Heart right ventricle (tissue), 16 donors: Measurements from ENCODE around the gene FANCC. TPM values are rescaled to one million over a fixed set of nuclear protein-coding genes. Genes with fewer than 3 reads are reported as not detected.

Experiments used
- ATAC-seq, 8 donors: fragments of 200-7000 bp; cut with Tn5 transposase; one replicate each; pipeline ENCODE4 v1.9.1; 2020; ENCODE audit warnings: mild to moderate bottlenecking in 8 of 8, moderate library complexity in 8 of 8, moderate number of reproducible peaks in 1 of 8
- DNase-seq, 2 donors: peaks; one replicate each; pipeline ENCODE4 v3.0.0-alpha.2; 2020
- H3K27ac ChIP-seq, 10 donors: fragments of 200-600 bp; sonication (generic) in 2 of 10; one replicate each; pipeline versions ENCODE4 v1.5.0 to v1.8.0; 2020 to 2022; ENCODE audit warnings: mild to moderate bottlenecking in 3 of 10
- H3K27me3 ChIP-seq, 7 donors: fragments of 200-600 bp; one replicate each; pipeline ENCODE4 v1.8.0; 2021 to 2022; ENCODE audit warnings: mild to moderate bottlenecking in 2 of 7
- H3K36me3 ChIP-seq, 9 donors: fragments of 200-600 bp; sonication (generic) in 1 of 9; one replicate each; pipeline versions ENCODE4 v1.5.0 to v1.8.0; 2020 to 2022; ENCODE audit warnings: mild to moderate bottlenecking in 2 of 9
- H3K4me1 ChIP-seq, 9 donors: fragments of 200-600 bp; sonication (generic) in 1 of 9; one replicate each; pipeline versions ENCODE4 v1.5.0 to v1.8.0; 2020 to 2022; ENCODE audit warnings: mild to moderate bottlenecking in 4 of 9
- H3K4me3 ChIP-seq, 10 donors: fragments of 200-600 bp; sonication (generic) in 2 of 10; one replicate each; pipeline versions ENCODE4 v1.5.0 to v1.8.0; 2020 to 2022; ENCODE audit warnings: mild to moderate bottlenecking in 7 of 10, moderate library complexity in 2 of 10
- H3K9me3 ChIP-seq, 11 donors: fragments of 200-600 bp in 10 of 11; sonication (generic) in 2 of 11; one replicate each; pipeline versions ENCODE4 v1.5.0 to v1.8.0; 2013 to 2022; ENCODE audit warnings: mild to moderate bottlenecking in 2 of 11, control low read depth in 1 of 11, moderate library complexity in 1 of 11
- CTCF ChIP-seq, 9 donors: fragments of 200-600 bp; sonication (generic) in 2 of 9; IDR thresholded peaks; one replicate each; pipeline versions ENCODE4 v1.5.0 to v1.8.0; 2021 to 2022; ENCODE audit warnings: antibody characterized with exemption in 9 of 9, mild to moderate bottlenecking in 5 of 9, moderate library complexity in 1 of 9
- WGBS, 2 donors: extraction: QIAGEN DNeasy Blood & Tissue Kit; methylation state at CpG; one replicate each; pipeline ENCODE4 v1.1.7; 2013; ENCODE audit warnings: inconsistent platforms in 1 of 2; 5-methylcytosine and 5-hydroxymethylcytosine counted together
- intact Hi-C, 10 donors: fragments of 100-400 bp; cut with DNase I; formaldehyde crosslinking; loops; one replicate each; pipeline versions ENCODE4 v1.11.1 to v1.14.2; 2022
- polyA plus RNA-seq, 2 donors: library from polyadenylated mRNA; stranded (reverse); fragments of 200-250 nt; gene quantifications; one replicate each; pipeline ENCODE4 v1.2.3, GENCODE V29; 2013
- total RNA-seq, 10 donors: library from RNA; stranded (reverse); fragmentation: NEBNext Ultra II Directional in 3 of 10; extraction: Animal tissue kit (Norgen Biotek cat#: 25700) in 3 of 10; gene quantifications; one replicate each; pipeline versions ENCODE4 v1.2.1 to v1.2.4, GENCODE V29; 2021 to 2023
- donor health status: Arrhythmogenic right ventricular cardiomyopathy.
- donor health status: ischemic (EF 13 %, LVEDD 7.1; RV severe dilation, severe dysfunction).
- donor health status: healthy with polysubstance abuse.
- donor health status: DM: no; HTN: yes; CAD: no.
- donor health status: DM: no; HTN: no; CAD: no.
- donor health status: ischemic (EF 25% LVEDD 6.9; RV normal size, moderate dysfunction).
- donor health status: ischemic (EF 25% LVEDD 5.7; RV mildly dilated, moderate dysfunction).
- donor health status: healthy.
- donor health status: DM: yes; HTN: yes; CAD: no.
- donor health status: Ischemic cardiomyopathy.
- donor health status: ischemic (EF 35%, LVEDD 5.7; RV mildly dilated, moderate dysfunction).
- donor health status: nonischemic (EF 11% LVEDD 7.7; RV severe dilation, severe dysfunction).
- donor health status: DM: yes; HTN: yes; CAD: no.
- donor health status: PGD.
- donor health status: ischemic (EF 29% LVEDD 5.4; RV normal size, mild dysfunction).
- donor health status: nonischemic (EF 23%, LVEDD 6.1; RV moderate dilation, normal function).

The FANCC gene
- total and polyA plus RNA-seq, 12 donors, result 2.9 to 6.8 (median 4.3) TPM

DNA sequence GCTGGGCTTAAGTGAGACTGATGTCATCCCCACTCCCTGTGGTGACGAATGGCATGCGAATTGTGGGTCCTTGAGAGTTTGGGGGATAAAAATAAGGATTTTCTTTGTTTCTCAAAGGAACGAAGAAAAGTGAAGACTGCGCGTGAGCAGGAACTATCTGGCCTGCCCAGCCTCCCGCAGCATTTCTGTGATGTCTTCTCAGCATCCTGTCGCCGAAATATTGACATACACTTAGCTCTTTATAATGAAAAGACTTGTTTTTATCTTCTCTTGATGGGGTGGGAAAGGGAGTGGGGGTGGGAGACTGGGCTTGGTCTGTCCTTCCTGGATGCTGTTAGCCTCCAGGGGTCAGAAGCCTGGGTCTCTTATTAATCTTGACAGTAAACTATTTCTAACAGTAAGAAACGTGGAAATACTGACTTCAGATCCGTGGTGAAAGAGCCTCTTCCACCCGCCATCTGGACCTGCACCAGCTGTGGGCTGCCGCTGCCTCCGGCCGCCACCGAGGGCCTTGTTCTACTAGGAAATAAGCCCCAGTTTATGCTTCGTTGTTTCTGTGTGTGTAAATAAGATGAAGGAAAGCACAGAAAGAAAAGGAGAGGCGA lies 239.6 kb downstream of the FANCC start:
- no peak for DNase-seq
- H3K36me3 ChIP-seq, result peaks cover 0 to 93% (median 25%) of the 10 kb centered on the region in 9 donors
- intact Hi-C loops, result loop anchor here in 2 of 10 donors (5.0 to 10.0 kb wide), 2 partner anchors 71 to 293 kb away; no protein-coding TSS in a partner anchor
- peak overlapping the region in 2 of 10 donors; percentile 7 to 15 for H3K4me3 ChIP-seq
- 38 to 45% methylated on average over 17 of the region's 17 CpGs for WGBS, 2 donors
- H3K9me3 ChIP-seq, result no peaks in the 10 kb centered on the region
- H3K27me3 ChIP-seq, result no peaks in the 10 kb centered on the region
- peak overlapping the region; percentile 33 to 86 (median 72) for H3K27ac ChIP-seq
- ATAC-seq, result peak in 3 of 8 donors; percentile 12 to 32 (median 29)
- no peak for TF ChIP-seq CTCF (IDR thresholded peaks at IDR 0.05)
- H3K4me1 ChIP-seq, result peaks cover 39 to 100% (median 93%) of the 10 kb centered on the region in 9 donors

DNA sequence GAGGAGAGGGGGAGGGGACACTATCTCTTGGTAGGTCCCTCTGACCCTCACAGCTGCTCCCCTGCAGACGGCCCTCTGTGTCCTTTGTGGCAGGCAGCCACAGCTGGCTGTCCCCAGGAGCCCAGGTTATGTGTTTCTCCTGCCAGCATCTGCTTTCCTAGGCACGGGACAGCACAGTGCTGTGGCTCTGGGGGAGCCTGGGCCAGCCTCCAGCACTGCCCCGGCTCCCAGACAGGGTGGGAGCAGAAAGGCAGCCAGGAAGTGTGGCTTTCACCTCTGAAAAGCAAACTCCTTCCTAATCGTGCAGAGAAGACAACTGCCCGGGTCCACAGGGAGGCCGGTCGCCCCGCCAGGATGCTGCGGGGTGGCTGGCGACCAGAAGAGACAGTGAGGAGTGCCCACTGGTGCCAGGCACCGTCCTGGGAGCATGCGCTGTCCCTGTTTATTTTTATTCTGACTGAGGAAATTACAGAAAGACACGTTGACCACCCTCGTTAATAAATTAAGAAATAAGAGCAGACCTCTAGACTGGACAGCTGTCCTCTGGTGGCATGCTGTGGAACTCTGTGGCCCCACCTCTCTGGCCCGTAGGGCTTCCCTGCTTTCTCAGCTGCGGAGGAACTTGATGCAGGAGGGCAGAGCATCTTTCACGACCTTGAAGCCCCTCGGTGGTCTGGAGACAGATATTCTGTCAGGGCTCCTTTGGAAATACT lies 240.3 kb downstream of the FANCC start:
- H3K27me3 ChIP-seq, result no peaks in the 10 kb centered on the region
- ATAC-seq (peak in 6 of 8 donors; percentile 8 to 38 (median 24)), DNase-seq (no peak)
- peak overlapping the region; percentile 33 to 86 (median 72) for H3K27ac ChIP-seq
- H3K4me3 ChIP-seq, result peak overlapping the region in 1 of 10 donors; percentile 15
- intact Hi-C loops, result loop anchor here in 2 of 10 donors (5.0 to 10.0 kb wide), 2 partner anchors 70 to 292 kb away; no protein-coding TSS in a partner anchor
- 14 to 22% methylated on average over 18 of the region's 18 CpGs for WGBS, 2 donors
- H3K36me3 ChIP-seq, result peaks cover 0 to 88% (median 22%) of the 10 kb centered on the region in 9 donors
- TF ChIP-seq CTCF (IDR thresholded peaks at IDR 0.05), result peak in 4 of 9 donors; percentile 15 to 27 (median 18)
- peaks cover 40 to 100% (median 93%) of the 10 kb centered on the region in 9 donors for H3K4me1 ChIP-seq
- H3K9me3 ChIP-seq, result no peaks in the 10 kb centered on the region

GRCh38 chr9:95076696-95077052 lies 240.8 kb downstream of the FANCC start:
- intact Hi-C loops, result loop anchor here in 2 of 10 donors (5.0 to 10.0 kb wide), 2 partner anchors 69 to 292 kb away; no protein-coding TSS in a partner anchor
- WGBS, 2 donors, result 57% methylated on average over 1 of the region's 1 CpG

More at GRCh38 chr9:95076696-95077052, 240.8 kb downstream of the FANCC start:
- DNase-seq (no peak), ATAC-seq (no peak)
- peak overlapping the region; percentile 33 to 86 (median 72) for H3K27ac ChIP-seq
- H3K27me3 ChIP-seq, result no peaks in the 10 kb centered on the region
- H3K4me3 ChIP-seq, result no peak overlapping the region
- H3K4me1 ChIP-seq, result peaks cover 41 to 100% (median 96%) of the 10 kb centered on the region in 9 donors
- H3K36me3 ChIP-seq, result peaks cover 0 to 86% (median 23%) of the 10 kb centered on the region in 9 donors
- TF ChIP-seq CTCF (IDR thresholded peaks at IDR 0.05), result no peak
- no peaks in the 10 kb centered on the region for H3K9me3 ChIP-seq
